MCF 10A (cell line): Measurements from ENCODE around the gene UAP1L1. TPM values are rescaled to one million over a fixed set of nuclear protein-coding genes. Genes with fewer than 3 reads are reported as not detected.
A peak's percentile ranks its signal among the peaks of the same experiment; 100 is the strongest.

Source experiments
- BruUV-seq: library from RNA; stranded (reverse); fragments of 400-500 nt; replicated peaks from 2 replicates; lab custom pipeline; 2021; lab: Mats Ljungman, UMichigan
- CTCF ChIA-PET: fragments of 300-600 bp; sonication (Branson Sonifier 250); formaldehyde crosslinking; extraction: SDS; loops from one replicate; lab custom pipeline; 2021; ENCODE audit warnings: antibody characterized with exemption, inconsistent platforms; lab: Yijun Ruan, JAX
- POLR2A ChIA-PET: fragments of 300-600, 350-650 bp; sonication (Branson Sonifier 250); formaldehyde crosslinking; extraction: SDS; loops from one replicate; lab custom pipeline; 2020; ENCODE audit warnings: antibody characterized with exemption, inconsistent platforms; lab: Yijun Ruan, JAX
- DNase-seq: peaks from one replicate; pipeline ENCODE4 v3.0.0-alpha.2; 2018; ENCODE audit not compliant: unreplicated experiment
- H3K27ac Mint-ChIP-seq: one replicate; pipeline ENCODE4 v1.8.0; 2022; ENCODE audit warnings: mild to moderate bottlenecking, low read depth, mixed read lengths; ENCODE audit not compliant: unreplicated experiment
- H3K27me3 Mint-ChIP-seq: one replicate; pipeline ENCODE4 v1.8.0; 2022; ENCODE audit warnings: mixed read lengths; ENCODE audit not compliant: insufficient read depth, unreplicated experiment
- H3K36me3 Mint-ChIP-seq: one replicate; pipeline ENCODE4 v1.8.0; 2022; ENCODE audit warnings: mild to moderate bottlenecking, moderate library complexity, mixed read lengths; ENCODE audit not compliant: insufficient read depth, unreplicated experiment
- H3K4me1 Mint-ChIP-seq: one replicate; pipeline ENCODE4 v1.8.0; 2022; ENCODE audit warnings: mixed read lengths; ENCODE audit not compliant: insufficient read depth, unreplicated experiment
- H3K4me3 Mint-ChIP-seq: one replicate; pipeline ENCODE4 v1.8.0; 2022; ENCODE audit warnings: mild to moderate bottlenecking, moderate library complexity, mixed read lengths; ENCODE audit not compliant: unreplicated experiment
- H3K9me3 Mint-ChIP-seq: one replicate; pipeline ENCODE4 v1.8.0; 2022; ENCODE audit warnings: mixed read lengths; ENCODE audit not compliant: unreplicated experiment
- CTCF ChIP-seq: fragments of 200-600 bp; IDR thresholded peaks from one replicate; pipeline ENCODE4 v1.8.0; 2022; ENCODE audit warnings: antibody characterized with exemption, mild to moderate bottlenecking; ENCODE audit not compliant: unreplicated experiment
- intact Hi-C: fragments of 100-400 bp; cut with micrococcal nuclease; formaldehyde crosslinking; loops from 2 replicates; pipeline ENCODE4 v1.14.1; 2022
- total RNA-seq: library from RNA; stranded (reverse); gene quantifications from 2 replicates; pipeline ENCODE4 v1.2.3, GENCODE V29; 2022

The UAP1L1 gene
- total RNA-seq, 1 experiment from 2014 or later, result 1.0 TPM

- Mint-ChIP-seq H3K9me3 (no peaks in the 10 kb centered on the region), H3K27ac (peak overlapping the region; percentile 89), H3K4me1 (peaks cover 40% of the 10 kb centered on the region), H3K36me3 (peaks cover 22% of the 10 kb centered on the region), H3K4me3 (peak overlapping the region; percentile 90), H3K27me3 (no peaks in the 10 kb centered on the region)
- DNase-seq, result peak; percentile 38
- POLR2A ChIA-PET, result interaction anchor here (0.6 to 2.9 kb wide), 30 partner anchors 9 to 533 kb away, joined by 3 to 22 read pairs (median 6); partner anchors contain the start of genes CLIC3, CYSRT1, DPP7 and EHMT1
- no peak for TF ChIP-seq CTCF
- intact Hi-C loops, result no loop called here
- BruUV-seq, result no TSS peak
- CTCF ChIA-PET, result interaction anchor here (0.6 to 3.3 kb wide), 8 partner anchors 18 to 415 kb away, joined by 3 to 13 read pairs (median 6); no protein-coding TSS in a partner anchor
These were observed 8.7 kb downstream of the UAP1L1 start for GRCh38 chr9:137085920-137086530.

GRCh38 chr9:137086531-137087408 lies 9.5 kb downstream of the UAP1L1 start, which contains the start of gene MAN1B1:
Gene MAN1B1, plus strand, starts transcription at chr9:137086985. Its CDS starts 15 bp downstream, at chr9:137087000.
- Mint-ChIP-seq H3K4me3 (peak within 1 kb of the TSS; percentile 90), H3K4me1 (peaks cover 40% of the 10 kb centered on the region), H3K27ac (peak within 1 kb of the TSS; percentile 89), H3K27me3 (no peaks in the 10 kb centered on the region), H3K9me3 (no peaks in the 10 kb centered on the region), H3K36me3 (peaks cover 29% of the 10 kb centered on the region)
- DNase-seq, result peak; percentile 99
- BruUV-seq, result no TSS peak
- ChIA-PET POLR2A (interaction anchor here (0.6 to 2.9 kb wide), 31 partner anchors 9 to 978 kb away, joined by 3 to 22 read pairs (median 6); partner anchors contain the start of genes CLIC3, CYSRT1, DPP7 and EHMT1), CTCF (interaction anchor here (0.6 to 3.3 kb wide), 9 partner anchors 21 to 152 kb away, joined by 3 to 13 read pairs (median 4); no protein-coding TSS in a partner anchor)
- intact Hi-C loops, result no loop called here
- no peak for TF ChIP-seq CTCF

- H3K4me3 Mint-ChIP-seq, result peak overlapping the region; percentile 90
- CTCF ChIA-PET, result interaction anchor here (0.9 to 3.3 kb wide), 7 partner anchors 22 to 296 kb away, joined by 3 to 13 read pairs (median 5); partner anchors contain the start of gene TMEM141
- no peak for TF ChIP-seq CTCF
- POLR2A ChIA-PET, result interaction anchor here (0.7 to 2.9 kb wide), 20 partner anchors 10 to 979 kb away, joined by 3 to 22 read pairs (median 8); partner anchors contain the start of genes CYSRT1, DPP7, MRPL41 and NDOR1
- BruUV-seq, result no TSS peak
- peaks cover 34% of the 10 kb centered on the region for H3K36me3 Mint-ChIP-seq
- peaks cover 40% of the 10 kb centered on the region for H3K4me1 Mint-ChIP-seq
- H3K27ac Mint-ChIP-seq, result peak overlapping the region; percentile 42
- H3K9me3 Mint-ChIP-seq, result no peaks in the 10 kb centered on the region
- no peaks in the 10 kb centered on the region for H3K27me3 Mint-ChIP-seq
- no peak for DNase-seq
- intact Hi-C loops, result no loop called here
These were observed 10.2 kb downstream of the UAP1L1 start for GRCh38 chr9:137087409-137087925.
